HFFc6 (cell line): Measurements from ENCODE around the gene FBRSL1. TPM values are rescaled to one million over a fixed set of nuclear protein-coding genes. Genes with fewer than 3 reads are reported as not detected.

Source experiments
- DNase-seq: peaks from one replicate; pipeline ENCODE4 v3.0.0-alpha.2; 2018
- H3K27ac Mint-ChIP-seq: 2 replicates; pipeline ENCODE4 v1.8.0; 2020; ENCODE audit warnings: mild to moderate bottlenecking, mixed read lengths
- H3K27me3 Mint-ChIP-seq: 2 replicates; pipeline ENCODE4 v1.8.0; 2021; ENCODE audit warnings: mild to moderate bottlenecking, moderate library complexity, mixed read lengths; ENCODE audit not compliant: insufficient read depth
- H3K36me3 Mint-ChIP-seq: 2 replicates; pipeline ENCODE4 v1.8.0; 2021; ENCODE audit warnings: low read depth, mixed read lengths
- H3K4me1 Mint-ChIP-seq: 2 replicates; pipeline ENCODE4 v1.8.0; 2020; ENCODE audit warnings: low read depth, mixed read lengths
- H3K4me3 Mint-ChIP-seq: 2 replicates; pipeline ENCODE4 v1.8.0; 2020; ENCODE audit warnings: mild to moderate bottlenecking, moderate library complexity, mixed read lengths
- H3K9me3 Mint-ChIP-seq: 2 replicates; pipeline ENCODE4 v1.8.0; 2020; ENCODE audit warnings: mild to moderate bottlenecking, mixed read lengths
- CTCF ChIP-seq: fragments of 200-600 bp; sonication (generic); IDR thresholded peaks from 2 replicates; pipeline ENCODE4 v1.5.0; 2021; ENCODE audit warnings: antibody characterized with exemption, mild to moderate bottlenecking
- total RNA-seq, 6 experiments: library from RNA; stranded (reverse); fragmentation: NEBNext Ultra II Directional; extraction: Animal tissue kit (Norgen Biotek cat#: 25700); gene quantifications; 2 replicates in 1 of 6; 3 replicates in 5 of 6; pipeline ENCODE4 v1.2.3, GENCODE V29; 2021

FBRSL1 gene
- total RNA-seq, 6 experiments from 2014 or later: 25.1 to 34.0 (median 30.1) TPM

DNA sequence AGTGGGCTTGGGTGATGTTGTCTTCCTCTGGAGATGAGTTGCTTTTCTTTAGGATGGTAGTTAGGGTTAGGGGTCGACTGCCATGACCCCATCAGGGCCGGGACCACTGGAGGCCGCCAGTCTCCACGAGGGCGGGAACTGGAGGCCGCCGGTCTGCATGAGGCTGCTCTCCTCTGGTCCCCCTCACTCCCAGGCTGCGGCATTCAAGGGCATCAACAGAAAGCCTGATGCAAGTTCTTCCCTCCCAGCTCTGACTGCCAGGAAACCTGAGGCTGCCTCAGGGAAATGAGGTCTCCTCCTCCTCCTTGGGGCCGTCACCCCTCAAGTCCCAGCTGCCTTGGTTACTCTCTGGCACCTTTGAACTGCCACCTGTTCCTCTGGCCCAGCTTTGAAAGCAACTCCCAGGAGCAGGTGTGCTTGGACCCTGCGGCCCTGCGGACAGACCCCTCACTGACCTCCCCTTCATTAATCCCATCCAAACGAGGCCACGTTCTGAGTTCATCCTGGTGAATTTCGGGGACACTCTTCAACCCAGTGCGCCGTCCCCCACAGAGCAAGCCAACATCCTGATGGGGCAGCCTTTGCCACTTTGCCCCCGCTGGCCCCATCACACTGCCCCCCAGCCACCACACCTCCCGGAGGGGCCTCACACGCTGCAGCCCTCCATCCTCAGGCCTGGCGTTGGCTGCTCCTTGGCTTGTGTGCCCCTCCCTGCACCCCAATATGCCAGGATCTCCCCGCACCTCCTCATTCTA lies 37.2 kb upstream of the FBRSL1 start:
- Mint-ChIP-seq H3K4me3 (no peak overlapping the region), H3K27me3 (peaks cover 35% of the 10 kb centered on the region), H3K9me3 (peaks cover 12% of the 10 kb centered on the region), H3K27ac (no peak overlapping the region), H3K4me1 (no peaks in the 10 kb centered on the region), H3K36me3 (peaks cover 9% of the 10 kb centered on the region; the same call in 1 of the 2 replicates)
- TF ChIP-seq CTCF: no peak
- no peak for DNase-seq

DNA sequence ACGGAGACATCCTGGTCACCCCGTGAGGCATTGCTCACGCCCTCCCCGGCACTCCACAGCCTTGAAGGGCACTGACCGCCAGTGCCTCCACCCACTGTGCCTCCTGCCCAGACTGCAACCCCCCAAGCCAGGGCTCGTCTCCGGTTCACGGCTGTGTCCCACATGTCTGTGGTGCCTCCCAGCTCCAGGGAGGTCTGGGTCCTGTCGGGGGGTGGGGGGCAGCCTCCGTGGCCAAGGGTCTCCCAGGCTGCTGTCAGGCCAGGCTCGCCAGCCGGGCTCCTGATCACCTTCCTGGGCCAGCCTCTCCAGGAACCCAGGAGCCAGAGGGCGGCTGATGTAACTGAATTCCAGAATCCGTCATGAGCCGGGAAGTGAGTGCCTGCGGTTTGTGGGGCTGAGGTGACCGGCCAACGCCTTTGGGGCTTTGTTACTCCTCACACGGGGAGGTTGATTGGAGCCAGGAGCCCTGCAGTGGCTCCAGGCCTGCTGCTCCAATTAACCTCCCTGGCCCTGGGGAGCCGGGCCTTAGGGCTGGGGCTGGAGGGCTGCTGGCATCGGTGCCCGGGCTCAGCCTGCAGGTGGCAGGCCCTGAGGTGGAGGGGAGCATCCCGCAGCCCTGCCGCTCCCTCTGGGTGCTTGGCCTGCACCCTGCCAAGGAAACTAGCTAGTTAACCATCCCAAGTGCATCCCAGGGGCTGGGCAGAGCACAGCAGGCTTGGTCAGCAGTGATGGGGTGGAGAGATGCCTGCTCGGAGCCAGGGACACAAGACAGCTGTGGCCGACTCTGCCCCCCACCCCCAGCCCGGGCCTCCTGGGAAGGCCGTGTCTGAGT lies 36.4 kb upstream of the FBRSL1 start:
- no peak for DNase-seq
- Mint-ChIP-seq H3K36me3 (peaks cover 9% of the 10 kb centered on the region; the same call in 1 of the 2 replicates), H3K27me3 (peaks cover 30% of the 10 kb centered on the region), H3K4me3 (no peak overlapping the region), H3K9me3 (peaks cover 12% of the 10 kb centered on the region), H3K4me1 (no peaks in the 10 kb centered on the region), H3K27ac (no peak overlapping the region)
- no peak for TF ChIP-seq CTCF

DNA sequence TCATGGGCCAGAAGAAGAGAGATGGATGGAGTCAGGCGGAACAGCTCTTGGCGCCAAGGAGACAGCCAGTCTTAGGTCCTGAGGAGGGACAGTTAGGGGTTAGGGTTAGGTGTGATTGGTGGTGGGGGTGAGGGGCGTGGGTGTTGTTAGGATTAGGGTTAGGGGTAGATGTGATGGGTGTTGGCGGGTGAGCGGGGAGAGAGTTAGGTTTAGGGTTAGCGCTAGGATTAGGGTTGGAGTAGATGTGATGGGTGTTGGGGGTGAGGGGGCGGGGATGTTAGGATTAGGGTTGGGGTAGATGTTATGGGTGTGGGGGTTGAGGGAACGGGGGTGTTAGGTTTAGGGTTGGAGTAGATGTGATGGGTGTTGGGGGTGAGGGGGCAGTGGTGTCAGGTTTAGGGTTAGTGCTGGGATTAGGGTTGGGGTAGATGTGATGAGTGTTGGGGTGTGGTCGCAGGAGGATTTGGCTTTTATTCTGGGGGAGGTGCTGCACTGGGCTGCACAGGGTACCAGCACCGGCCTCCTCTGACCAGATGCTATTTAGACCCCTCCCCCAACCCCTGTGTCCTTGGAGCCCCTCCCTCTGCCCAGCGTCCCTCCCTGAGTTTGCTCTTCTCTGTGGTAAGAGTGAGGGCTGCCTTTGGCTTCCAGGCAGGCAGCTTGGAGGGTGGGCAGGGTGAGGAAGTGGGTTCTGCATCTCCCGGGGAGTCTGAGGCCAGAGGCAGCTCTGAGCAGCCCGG lies 35.6 kb upstream of the FBRSL1 start:
- TF ChIP-seq CTCF: no peak
- Mint-ChIP-seq H3K9me3 (peaks cover 12% of the 10 kb centered on the region), H3K4me3 (no peak overlapping the region), H3K27me3 (peaks cover 26% of the 10 kb centered on the region), H3K4me1 (no peaks in the 10 kb centered on the region), H3K36me3 (peaks cover 9% of the 10 kb centered on the region; the same call in 1 of the 2 replicates), H3K27ac (no peak overlapping the region)
- no peak for DNase-seq

GRCh38 chr12:132454933-132455418 lies 35.0 kb upstream of the FBRSL1 start:
- peaks cover 20% of the 10 kb centered on the region for H3K27me3 Mint-ChIP-seq
- no peak overlapping the region for H3K27ac Mint-ChIP-seq
- H3K4me1 Mint-ChIP-seq: no peaks in the 10 kb centered on the region
- H3K36me3 Mint-ChIP-seq: peaks cover 9% of the 10 kb centered on the region; the same call in 1 of the 2 replicates
- DNase-seq: no peak
- H3K4me3 Mint-ChIP-seq: no peak overlapping the region
- TF ChIP-seq CTCF: no peak
- peaks cover 12% of the 10 kb centered on the region for H3K9me3 Mint-ChIP-seq

DNA sequence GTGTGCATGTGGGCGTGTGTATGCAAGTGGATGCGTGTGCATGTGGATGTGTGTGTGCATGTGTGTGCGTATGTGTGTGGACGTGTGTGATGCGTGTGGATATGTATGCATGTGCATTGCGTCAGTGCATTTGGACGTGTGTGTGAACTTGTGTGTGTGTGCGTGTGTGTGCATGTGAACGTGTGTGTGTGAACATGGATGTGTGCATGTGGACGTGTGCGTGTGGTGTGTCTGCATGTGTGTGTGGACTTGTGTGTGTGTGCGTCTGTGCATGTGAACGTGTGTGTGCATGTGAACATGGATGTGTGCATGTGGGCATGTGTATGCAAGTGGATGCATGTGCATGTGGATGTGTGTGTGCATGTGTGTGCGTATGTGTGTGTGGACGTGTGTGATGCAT lies 34.4 kb upstream of the FBRSL1 start:
- H3K4me3 Mint-ChIP-seq: no peak overlapping the region
- no peak overlapping the region for H3K27ac Mint-ChIP-seq
- H3K36me3 Mint-ChIP-seq: peaks cover 9% of the 10 kb centered on the region; the same call in 1 of the 2 replicates
- TF ChIP-seq CTCF: no peak
- H3K27me3 Mint-ChIP-seq: peaks cover 19% of the 10 kb centered on the region
- DNase-seq: no peak
- H3K4me1 Mint-ChIP-seq: no peaks in the 10 kb centered on the region
- peaks cover 12% of the 10 kb centered on the region for H3K9me3 Mint-ChIP-seq
